ENCODE data around the gene SLC15A3.

SLC15A3 gene

GRCh38 chr11:60994541-60995080 is 42.6 kb upstream of the SLC15A3 start:
- Histone ChIP-seq H3K4ac (ENCODE audit: low read length) (no peak overlapping the region), H3K36me3 (replicated peaks in 1 of 2; ENCODE audit: control insufficient read depth in 2 of 2, insufficient read depth in 2 of 2, low read length in 2 of 2) (no peaks in the 10 kb centered on the region), H3K79me1 (ENCODE audit: low read depth, low read length) (no peaks in the 10 kb centered on the region), H3K14ac (ENCODE audit: low read length) (no peak overlapping the region), H2BK5ac (ENCODE audit: low read length) (no peak overlapping the region), H4K91ac (ENCODE audit: low read depth, low read length, poor library complexity) (no peak overlapping the region), H3K9me3 (replicated peaks in 1 of 2; ENCODE audit: control insufficient read depth in 2 of 2, insufficient read depth in 1 of 2, low read depth in 1 of 2, low read length in 2 of 2) (no peaks in the 10 kb centered on the region), H2BK15ac (ENCODE audit: low read length) (no peak overlapping the region), H4K8ac (ENCODE audit: low read depth, low read length) (no peak overlapping the region), H3K18ac (ENCODE audit: low read length) (no peak overlapping the region), H3K4me3 (ENCODE audit: low read length in 2 of 2) (no peak overlapping the region), H3K27ac (replicated peaks; ENCODE audit: low read length) (no peak overlapping the region), H2BK120ac (ENCODE audit: low read depth, low read length) (no peak overlapping the region), H2BK12ac (ENCODE audit: low read length) (no peak overlapping the region), H3K9ac (ENCODE audit: low read depth, low read length, poor library complexity) (no peak overlapping the region), H3K23ac (ENCODE audit: low read depth, low read length, poor library complexity) (no peak overlapping the region), H3K27me3 (ENCODE audit: control insufficient read depth in 3 of 3, insufficient read depth in 3 of 3, low read depth in 1 of 3, low read length in 3 of 3) (peaks cover 0 to 34% (median 0%) of the 10 kb centered on the region in 3 experiments), H3K4me2 (ENCODE audit: insufficient read depth, low read length, poor library complexity, severe bottlenecking) (no peak overlapping the region), H3K4me1 (ENCODE audit: control insufficient read depth in 2 of 2, insufficient read depth in 1 of 2, low read depth in 1 of 2, low read length in 2 of 2) (peaks cover 0 to 3% of the 10 kb centered on the region in 2 donors), H2AK5ac (ENCODE audit: low read depth, low read length) (no peak overlapping the region), H2AFZ (ENCODE audit: low read length) (no peak overlapping the region)
- no peak for DNase-seq (ENCODE audit: low spot score)
- WGBS, 2 donors (ENCODE audit: extremely low coverage in 2 of 2, insufficient read length in 2 of 2, insufficient replicate concordance in 1 of 2): no CpG with 5 or more reads among the region's 7 CpGs

DNA sequence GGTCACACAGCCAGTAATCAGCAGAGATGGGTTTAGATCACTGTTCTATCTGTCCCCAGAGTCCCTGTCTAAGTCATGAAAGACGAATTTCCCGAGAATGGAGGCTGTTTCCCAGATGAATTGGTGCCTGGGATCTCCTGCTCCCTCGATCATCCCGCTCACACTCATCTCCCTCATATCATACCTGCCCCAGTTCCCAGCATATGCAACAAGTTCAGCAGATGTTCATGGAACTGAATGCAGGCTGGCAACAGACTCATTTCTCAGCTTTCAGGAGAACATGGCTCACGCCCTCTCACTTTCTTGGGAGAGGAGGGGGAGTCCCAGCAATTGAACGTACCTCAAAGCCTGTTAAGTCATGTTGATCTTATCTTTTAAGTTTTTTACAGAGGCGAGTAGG is 41.6 kb upstream of the SLC15A3 start:
- H3K79me1 ChIP-seq (ENCODE audit: low read depth, low read length): no peaks in the 10 kb centered on the region
- peaks cover 0 to 3% of the 10 kb centered on the region in 2 donors for H3K4me1 ChIP-seq (ENCODE audit: control insufficient read depth in 2 of 2, insufficient read depth in 1 of 2, low read depth in 1 of 2, low read length in 2 of 2)
- no peak overlapping the region for H4K8ac ChIP-seq (ENCODE audit: low read depth, low read length)
- no CpG with 5 or more reads among the region's 7 CpGs for WGBS, 2 donors (ENCODE audit: extremely low coverage in 2 of 2, insufficient read length in 2 of 2, insufficient replicate concordance in 1 of 2)
- H3K14ac ChIP-seq (ENCODE audit: low read length): no peak overlapping the region
- H3K27me3 ChIP-seq (ENCODE audit: control insufficient read depth in 3 of 3, insufficient read depth in 3 of 3, low read depth in 1 of 3, low read length in 3 of 3): peaks cover 0 to 40% (median 0%) of the 10 kb centered on the region in 3 experiments
- no peak overlapping the region for H3K4me2 ChIP-seq (ENCODE audit: insufficient read depth, low read length, poor library complexity, severe bottlenecking)
- H2BK15ac ChIP-seq (ENCODE audit: low read length): no peak overlapping the region
- H3K36me3 ChIP-seq (replicated peaks in 1 of 2; ENCODE audit: control insufficient read depth in 2 of 2, insufficient read depth in 2 of 2, low read length in 2 of 2): no peaks in the 10 kb centered on the region
- no peak overlapping the region for H2AK5ac ChIP-seq (ENCODE audit: low read depth, low read length)
- no peak for DNase-seq (ENCODE audit: low spot score)
- no peaks in the 10 kb centered on the region for H3K9me3 ChIP-seq (replicated peaks in 1 of 2; ENCODE audit: control insufficient read depth in 2 of 2, insufficient read depth in 1 of 2, low read depth in 1 of 2, low read length in 2 of 2)
- no peak overlapping the region for H4K91ac ChIP-seq (ENCODE audit: low read depth, low read length, poor library complexity)
- H3K4ac ChIP-seq (ENCODE audit: low read length): no peak overlapping the region
- no peak overlapping the region for H2BK120ac ChIP-seq (ENCODE audit: low read depth, low read length)
- H3K9ac ChIP-seq (ENCODE audit: low read depth, low read length, poor library complexity): no peak overlapping the region
- H3K23ac ChIP-seq (ENCODE audit: low read depth, low read length, poor library complexity): no peak overlapping the region
- no peak overlapping the region for H2AFZ ChIP-seq (ENCODE audit: low read length)
- H3K27ac ChIP-seq (replicated peaks; ENCODE audit: low read length): no peak overlapping the region
- no peak overlapping the region for H2BK5ac ChIP-seq (ENCODE audit: low read length)
- no peak overlapping the region for H2BK12ac ChIP-seq (ENCODE audit: low read length)
- no peak overlapping the region for H3K4me3 ChIP-seq (ENCODE audit: low read length in 2 of 2)
- no peak overlapping the region for H3K18ac ChIP-seq (ENCODE audit: low read length)

- H3K4me2 ChIP-seq (ENCODE audit: insufficient read depth, low read length, poor library complexity, severe bottlenecking): no peak overlapping the region
- no peak overlapping the region for H2BK120ac ChIP-seq (ENCODE audit: low read depth, low read length)
- no peak overlapping the region for H2AFZ ChIP-seq (ENCODE audit: low read length)
- no peak overlapping the region for H2BK5ac ChIP-seq (ENCODE audit: low read length)
- H3K9ac ChIP-seq (ENCODE audit: low read depth, low read length, poor library complexity): no peak overlapping the region
- no peak overlapping the region for H3K23ac ChIP-seq (ENCODE audit: low read depth, low read length, poor library complexity)
- H4K8ac ChIP-seq (ENCODE audit: low read depth, low read length): no peak overlapping the region
- H3K27ac ChIP-seq (replicated peaks; ENCODE audit: low read length): no peak overlapping the region
- DNase-seq (ENCODE audit: low spot score): no peak
- no peaks in the 10 kb centered on the region for H3K79me1 ChIP-seq (ENCODE audit: low read depth, low read length)
- H3K4me3 ChIP-seq (ENCODE audit: low read length in 2 of 2): no peak overlapping the region
- no peak overlapping the region for H2BK15ac ChIP-seq (ENCODE audit: low read length)
- no peak overlapping the region for H2AK5ac ChIP-seq (ENCODE audit: low read depth, low read length)
- no peak overlapping the region for H3K18ac ChIP-seq (ENCODE audit: low read length)
- no peak overlapping the region for H4K91ac ChIP-seq (ENCODE audit: low read depth, low read length, poor library complexity)
- no peak overlapping the region for H2BK12ac ChIP-seq (ENCODE audit: low read length)
- no peaks in the 10 kb centered on the region for H3K9me3 ChIP-seq (replicated peaks in 1 of 2; ENCODE audit: control insufficient read depth in 2 of 2, insufficient read depth in 1 of 2, low read depth in 1 of 2, low read length in 2 of 2)
- H3K14ac ChIP-seq (ENCODE audit: low read length): no peak overlapping the region
- no peak overlapping the region for H3K4ac ChIP-seq (ENCODE audit: low read length)
- WGBS, 2 donors (ENCODE audit: extremely low coverage in 2 of 2, insufficient read length in 2 of 2, insufficient replicate concordance in 1 of 2): no CpG with 5 or more reads among the region's 5 CpGs
- H3K4me1 ChIP-seq (ENCODE audit: control insufficient read depth in 2 of 2, insufficient read depth in 1 of 2, low read depth in 1 of 2, low read length in 2 of 2): peaks cover 0 to 3% of the 10 kb centered on the region in 2 donors
- H3K27me3 ChIP-seq (ENCODE audit: control insufficient read depth in 3 of 3, insufficient read depth in 3 of 3, low read depth in 1 of 3, low read length in 3 of 3): peaks cover 0 to 42% (median 0%) of the 10 kb centered on the region in 3 experiments
- H3K36me3 ChIP-seq (replicated peaks in 1 of 2; ENCODE audit: control insufficient read depth in 2 of 2, insufficient read depth in 2 of 2, low read length in 2 of 2): no peaks in the 10 kb centered on the region
These were observed 41.0 kb upstream of the SLC15A3 start for GRCh38 chr11:60992842-60993409.

- Histone ChIP-seq H3K4me3 (ENCODE audit: low read length in 2 of 2) (no peak overlapping the region), H2BK5ac (ENCODE audit: low read length) (no peak overlapping the region), H3K27ac (replicated peaks; ENCODE audit: low read length) (no peak overlapping the region), H3K14ac (ENCODE audit: low read length) (no peak overlapping the region), H2BK120ac (ENCODE audit: low read depth, low read length) (no peak overlapping the region), H3K23ac (ENCODE audit: low read depth, low read length, poor library complexity) (no peak overlapping the region), H2AFZ (ENCODE audit: low read length) (no peak overlapping the region), H2BK12ac (ENCODE audit: low read length) (no peak overlapping the region), H2AK5ac (ENCODE audit: low read depth, low read length) (no peak overlapping the region), H3K4ac (ENCODE audit: low read length) (no peak overlapping the region), H3K36me3 (replicated peaks in 1 of 2; ENCODE audit: control insufficient read depth in 2 of 2, insufficient read depth in 2 of 2, low read length in 2 of 2) (no peaks in the 10 kb centered on the region), H3K9ac (ENCODE audit: low read depth, low read length, poor library complexity) (no peak overlapping the region), H4K91ac (ENCODE audit: low read depth, low read length, poor library complexity) (no peak overlapping the region), H3K79me1 (ENCODE audit: low read depth, low read length) (no peaks in the 10 kb centered on the region), H3K27me3 (ENCODE audit: control insufficient read depth in 3 of 3, insufficient read depth in 3 of 3, low read depth in 1 of 3, low read length in 3 of 3) (peaks cover 0 to 48% (median 0%) of the 10 kb centered on the region in 3 experiments), H3K18ac (ENCODE audit: low read length) (no peak overlapping the region), H3K4me2 (ENCODE audit: insufficient read depth, low read length, poor library complexity, severe bottlenecking) (no peak overlapping the region), H2BK15ac (ENCODE audit: low read length) (no peak overlapping the region), H4K8ac (ENCODE audit: low read depth, low read length) (no peak overlapping the region), H3K4me1 (ENCODE audit: control insufficient read depth in 2 of 2, insufficient read depth in 1 of 2, low read depth in 1 of 2, low read length in 2 of 2) (peaks cover 0 to 3% of the 10 kb centered on the region in 2 donors), H3K9me3 (replicated peaks in 1 of 2; ENCODE audit: control insufficient read depth in 2 of 2, insufficient read depth in 1 of 2, low read depth in 1 of 2, low read length in 2 of 2) (no peaks in the 10 kb centered on the region)
- no peak for DNase-seq (ENCODE audit: low spot score)
- no CpG with 5 or more reads among the region's 4 CpGs for WGBS, 2 donors (ENCODE audit: extremely low coverage in 2 of 2, insufficient read length in 2 of 2, insufficient replicate concordance in 1 of 2)
These were observed 39.5 kb upstream of the SLC15A3 start for GRCh38 chr11:60991457-60991856.

Data from neuronal stem cell (in vitro differentiated cells).